PC-9 (cell line): ENCODE measurements around the gene XKR8.

Source experiments
- CTCF ChIP-seq: fragments of 200-600 bp; sonication (generic); conservative IDR thresholded peaks from 2 replicates; pipeline ENCODE4 v1.6.1; 2017; ENCODE audit warnings: mixed run types, antibody characterized with exemption, mild to moderate bottlenecking, moderate library complexity
- EZH2 ChIP-seq: fragments of 200-600 bp; sonication (generic); IDR thresholded peaks from 2 replicates; pipeline ENCODE4 v1.8.0; 2017; ENCODE audit warnings: antibody characterized with exemption, low read depth

GRCh38 chr1:27967884-27968466 lies 8.2 kb downstream of the XKR8 start:
- TF ChIP-seq CTCF (no peak), EZH2 (no peak)
